ENCODE results near the gene JPH4.

Gene JPH4

DNA sequence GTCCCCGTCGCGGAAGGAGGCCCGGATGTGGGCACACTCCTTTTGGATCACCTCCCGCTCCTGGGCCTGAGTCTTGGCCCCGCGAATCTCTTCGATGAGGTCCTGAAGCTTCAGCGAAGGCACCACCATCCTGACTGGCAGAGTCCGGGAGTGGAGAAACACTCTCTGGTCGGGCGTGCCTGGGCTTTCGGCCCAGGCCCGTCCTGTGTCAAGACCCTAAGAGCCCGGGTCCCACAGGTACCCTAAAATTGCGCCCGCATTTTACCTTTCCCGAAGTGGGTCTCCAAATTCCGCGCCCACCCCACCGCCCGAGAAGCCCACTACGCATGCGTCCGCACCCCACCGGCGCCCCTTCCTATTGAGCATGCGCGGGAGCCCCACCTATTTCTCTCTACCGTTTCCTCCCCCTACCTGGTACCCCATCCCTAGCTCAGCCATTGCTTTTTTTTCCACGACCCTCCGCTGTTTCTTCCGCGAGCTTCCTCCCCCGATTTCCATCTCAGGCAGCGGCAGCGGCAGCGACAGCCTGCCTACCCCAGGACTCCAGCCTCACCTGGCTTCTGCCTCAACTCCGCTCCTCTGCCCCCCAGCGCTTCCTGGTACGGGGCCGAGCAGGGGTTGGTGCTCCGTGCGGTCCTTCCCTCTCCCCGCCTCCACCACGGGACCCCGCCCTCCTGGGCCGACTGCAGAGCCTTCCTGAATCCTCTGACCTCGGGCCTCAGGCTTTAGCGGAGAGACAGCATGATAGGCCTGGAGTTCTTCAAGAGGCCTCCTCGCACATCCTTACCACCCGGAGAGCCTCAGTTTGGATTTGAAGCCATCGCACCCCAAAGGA is 11.2 kb downstream of the JPH4 start, which contains the start of gene AP1G2 (continued):
- TF ChIP-seq OSR1 (CRISPR knock-in tag; IDR thresholded peaks at IDR 0.05), result no peak
- TF ChIP-seq BACH2 (CRISPR knock-in tag; IDR thresholded peaks at IDR 0.05; ENCODE audit: borderline replicate concordance), result no peak

DNA sequence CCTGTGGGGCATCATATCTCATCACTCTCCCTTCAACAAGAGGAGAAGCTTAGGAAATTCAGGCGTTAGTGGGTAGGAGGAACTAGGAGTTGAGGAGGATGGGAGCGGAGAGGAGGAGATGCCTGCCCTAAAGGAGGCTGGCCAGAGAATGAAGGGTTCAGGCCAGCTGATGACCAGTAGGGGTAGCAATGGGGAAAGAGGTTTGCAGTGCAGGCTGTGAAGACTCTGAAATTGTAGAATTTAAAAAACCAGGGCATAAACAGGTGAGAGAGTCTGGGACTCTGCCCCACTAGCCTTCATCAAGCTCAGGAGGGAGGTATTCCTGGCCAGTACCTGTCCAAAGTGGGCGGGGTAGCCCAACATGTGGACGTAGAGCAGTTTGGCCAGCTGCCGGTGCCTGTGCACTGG is 11.8 kb downstream of the JPH4 start:
- TF ChIP-seq ZNF565 (CRISPR knock-in tag; conservative IDR thresholded peaks at IDR 0.05; ENCODE audit: low read depth), result no peak
- TF ChIP-seq ESRRG (CRISPR knock-in tag; IDR thresholded peaks at IDR 0.05), result no peak
- ATAC-seq, result peak; percentile 53

DNA sequence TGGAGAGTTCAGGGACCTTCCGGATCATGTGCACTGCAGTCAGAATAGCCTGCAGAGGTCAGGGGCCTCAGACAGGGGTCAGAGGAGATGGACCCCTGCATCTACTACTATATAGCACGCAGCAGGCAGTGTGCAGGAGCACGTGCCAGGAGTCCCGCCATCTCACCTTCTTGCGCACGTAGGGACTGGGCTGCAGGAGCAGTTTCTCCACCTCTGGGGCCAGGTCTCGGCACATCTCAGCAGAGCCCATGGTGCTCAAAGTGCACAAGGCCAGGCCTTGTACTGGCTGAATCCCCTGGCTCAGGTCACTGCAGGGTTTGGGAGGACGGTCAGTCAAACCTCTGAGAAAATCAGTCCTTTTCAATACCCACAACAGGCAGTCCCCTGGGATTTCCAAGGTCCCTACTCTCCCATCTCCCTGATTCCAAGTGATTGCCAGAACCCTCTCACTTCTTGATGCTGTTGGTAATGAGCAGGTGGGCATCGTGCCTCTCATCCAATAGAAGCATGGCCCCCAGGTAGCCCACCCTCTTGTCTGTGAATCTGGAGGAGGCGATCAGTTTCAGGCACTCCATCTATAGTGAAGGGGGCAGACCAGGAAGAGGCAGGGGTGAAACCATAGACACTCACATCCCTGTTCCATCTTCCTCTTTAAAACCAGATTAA is 12.3 kb downstream of the JPH4 start:
- ATAC-seq, result no peak
- TF ChIP-seq ZNF565 (CRISPR knock-in tag; conservative IDR thresholded peaks at IDR 0.05; ENCODE audit: low read depth) (no peak), ARNTL (CRISPR knock-in tag; IDR thresholded peaks at IDR 0.05; ENCODE audit: borderline replicate concordance, low read depth) (no peak), ISL1 (CRISPR knock-in tag; IDR thresholded peaks at IDR 0.05) (no peak)

DNA sequence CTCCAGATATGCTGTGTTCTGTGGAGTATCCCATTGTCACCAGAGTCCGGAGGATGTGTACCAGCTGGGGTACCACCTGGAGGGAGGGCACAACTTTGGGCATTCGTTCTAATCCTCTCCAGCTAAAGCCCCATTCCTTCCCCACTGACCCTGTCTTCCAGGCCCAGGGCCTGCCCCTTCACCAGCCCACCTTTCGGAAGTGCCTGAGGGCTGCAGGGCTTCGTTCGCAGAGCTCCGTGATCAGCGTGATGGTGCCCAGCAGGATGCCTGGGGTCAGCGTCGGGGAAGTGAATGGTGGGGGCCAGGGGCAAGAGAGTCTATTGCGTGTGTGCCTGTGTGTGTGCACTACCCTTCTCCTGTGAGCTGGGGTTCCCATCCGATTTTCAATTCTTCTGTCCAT is 13.0 kb downstream of the JPH4 start:
- TF ChIP-seq CSRNP3 (CRISPR knock-in tag; IDR thresholded peaks at IDR 0.05), result no peak
- no peak for TF ChIP-seq BACH2 (CRISPR knock-in tag; IDR thresholded peaks at IDR 0.05; ENCODE audit: borderline replicate concordance)
- TF ChIP-seq ZFP3 (CRISPR knock-in tag; IDR thresholded peaks at IDR 0.05), result no peak
- TF ChIP-seq CSDC2 (CRISPR knock-in tag; IDR thresholded peaks at IDR 0.05), result no peak
- TF ChIP-seq ZNF70 (CRISPR knock-in tag; IDR thresholded peaks at IDR 0.05), result no peak
- no peak for TF ChIP-seq POU6F1 (CRISPR knock-in tag; IDR thresholded peaks at IDR 0.05; ENCODE audit: borderline replicate concordance, low read depth)
- TF ChIP-seq TOX (CRISPR knock-in tag; IDR thresholded peaks at IDR 0.05; ENCODE audit: borderline replicate concordance), result no peak
- no peak for TF ChIP-seq ESRRG (CRISPR knock-in tag; IDR thresholded peaks at IDR 0.05)
- no peak for TF ChIP-seq ZC3H10 (CRISPR knock-in tag; IDR thresholded peaks at IDR 0.05)
- TF ChIP-seq ZNF8 (CRISPR knock-in tag; IDR thresholded peaks at IDR 0.05), result no peak
- TF ChIP-seq CREB5 (CRISPR knock-in tag; IDR thresholded peaks at IDR 0.05; ENCODE audit: low read depth), result no peak
- TF ChIP-seq ZNF565 (CRISPR knock-in tag; conservative IDR thresholded peaks at IDR 0.05; ENCODE audit: low read depth), result no peak
- TF ChIP-seq ARNTL (CRISPR knock-in tag; IDR thresholded peaks at IDR 0.05; ENCODE audit: borderline replicate concordance, low read depth), result no peak
- no peak for TF ChIP-seq OSR1 (CRISPR knock-in tag; IDR thresholded peaks at IDR 0.05)
- no peak for ATAC-seq

DNA sequence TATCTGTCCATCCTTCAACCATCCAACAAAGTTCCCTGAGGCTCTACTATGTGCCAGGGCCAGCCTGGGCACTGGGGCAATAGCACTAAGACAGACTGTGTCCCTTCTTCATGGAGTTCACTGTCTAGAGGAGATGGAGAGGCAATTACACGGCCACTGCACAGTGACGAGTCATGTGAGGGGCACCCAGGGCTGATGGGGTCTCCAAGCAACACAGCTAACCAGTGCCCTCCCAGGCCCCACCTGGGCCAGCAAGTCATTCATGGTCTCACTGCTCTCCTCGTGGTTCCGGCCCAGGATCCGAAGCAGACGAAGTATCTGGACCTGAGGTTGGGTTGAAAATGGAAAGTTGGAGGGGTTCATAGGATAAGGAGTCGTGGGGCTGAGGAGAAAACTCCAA is 13.7 kb downstream of the JPH4 start:
- no peak for ATAC-seq
- TF ChIP-seq CSDC2 (CRISPR knock-in tag; IDR thresholded peaks at IDR 0.05) (no peak), SNAI2 (CRISPR knock-in tag; IDR thresholded peaks at IDR 0.05) (no peak), PPARA (CRISPR knock-in tag; IDR thresholded peaks at IDR 0.05; ENCODE audit: borderline replicate concordance) (no peak), TCF4 (CRISPR knock-in tag; IDR thresholded peaks at IDR 0.05; ENCODE audit: borderline replicate concordance) (no peak), GLIS3 (CRISPR knock-in tag; IDR thresholded peaks at IDR 0.05) (no peak), ESRRG (CRISPR knock-in tag; IDR thresholded peaks at IDR 0.05) (no peak), PATZ1 (CRISPR knock-in tag; IDR thresholded peaks at IDR 0.05; ENCODE audit: borderline replicate concordance) (no peak), ZNF70 (CRISPR knock-in tag; IDR thresholded peaks at IDR 0.05) (no peak), ZFP3 (CRISPR knock-in tag; IDR thresholded peaks at IDR 0.05) (no peak), ISL1 (CRISPR knock-in tag; IDR thresholded peaks at IDR 0.05) (no peak), CREB5 (CRISPR knock-in tag; IDR thresholded peaks at IDR 0.05; ENCODE audit: low read depth) (no peak), BACH2 (CRISPR knock-in tag; IDR thresholded peaks at IDR 0.05; ENCODE audit: borderline replicate concordance) (no peak), TOX (CRISPR knock-in tag; IDR thresholded peaks at IDR 0.05; ENCODE audit: borderline replicate concordance) (no peak)
- TF ChIP-seq, protein P1, sequence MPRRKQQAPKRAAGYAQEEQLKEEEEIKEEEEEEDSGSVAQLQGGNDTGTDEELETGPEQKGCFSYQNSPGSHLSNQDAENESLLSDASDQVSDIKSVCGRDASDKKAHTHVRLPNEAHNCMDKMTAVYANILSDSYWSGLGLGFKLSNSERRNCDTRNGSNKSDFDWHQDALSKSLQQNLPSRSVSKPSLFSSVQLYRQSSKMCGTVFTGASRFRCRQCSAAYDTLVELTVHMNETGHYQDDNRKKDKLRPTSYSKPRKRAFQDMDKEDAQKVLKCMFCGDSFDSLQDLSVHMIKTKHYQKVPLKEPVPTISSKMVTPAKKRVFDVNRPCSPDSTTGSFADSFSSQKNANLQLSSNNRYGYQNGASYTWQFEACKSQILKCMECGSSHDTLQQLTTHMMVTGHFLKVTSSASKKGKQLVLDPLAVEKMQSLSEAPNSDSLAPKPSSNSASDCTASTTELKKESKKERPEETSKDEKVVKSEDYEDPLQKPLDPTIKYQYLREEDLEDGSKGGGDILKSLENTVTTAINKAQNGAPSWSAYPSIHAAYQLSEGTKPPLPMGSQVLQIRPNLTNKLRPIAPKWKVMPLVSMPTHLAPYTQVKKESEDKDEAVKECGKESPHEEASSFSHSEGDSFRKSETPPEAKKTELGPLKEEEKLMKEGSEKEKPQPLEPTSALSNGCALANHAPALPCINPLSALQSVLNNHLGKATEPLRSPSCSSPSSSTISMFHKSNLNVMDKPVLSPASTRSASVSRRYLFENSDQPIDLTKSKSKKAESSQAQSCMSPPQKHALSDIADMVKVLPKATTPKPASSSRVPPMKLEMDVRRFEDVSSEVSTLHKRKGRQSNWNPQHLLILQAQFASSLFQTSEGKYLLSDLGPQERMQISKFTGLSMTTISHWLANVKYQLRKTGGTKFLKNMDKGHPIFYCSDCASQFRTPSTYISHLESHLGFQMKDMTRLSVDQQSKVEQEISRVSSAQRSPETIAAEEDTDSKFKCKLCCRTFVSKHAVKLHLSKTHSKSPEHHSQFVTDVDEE (CRISPR knock-in tag; IDR thresholded peaks at IDR 0.05), result no peak
